PFSK-1 (cell line): ENCODE results near the gene NLRP6.

Source experiments
- POLR2AphosphoS5 ChIP-seq: IDR thresholded peaks from 2 replicates; pipeline ENCODE4 v1.6.1; 2012; ENCODE audit warnings: low read depth, mild to moderate bottlenecking, control low read depth, low read length, moderate library complexity
- REST ChIP-seq, 2 experiments: IDR thresholded peaks; 2 replicates each; pipeline versions ENCODE4 v1.6.1 to v1.8.0; 2011 to 2012; ENCODE audit warnings: low read depth in 2 of 2, low read length in 2 of 2, control low read depth in 1 of 2, inconsistent platforms in 1 of 2, mild to moderate bottlenecking in 1 of 2, moderate library complexity in 1 of 2; ENCODE audit not compliant: insufficient read depth in 1 of 2
- TAF1 ChIP-seq: IDR thresholded peaks from 2 replicates; pipeline ENCODE4 v1.6.1; 2012; ENCODE audit warnings: low read length, control low read depth, borderline replicate concordance; ENCODE audit not compliant: insufficient read depth

- TF ChIP-seq REST (IDR thresholded peaks at IDR 0.05; ENCODE audit: insufficient read depth in 1 of 2, low read depth in 2 of 2, low read length in 2 of 2): no peak
- no peak for TF ChIP-seq TAF1
- TF ChIP-seq POLR2AphosphoS5: no peak
Observed at GRCh38 chr11:255176-255575, 23.0 kb upstream of the NLRP6 start.
